ENCODE data around the gene PRR20A.
"Not testable (repeated sequence)": the region's sequence is repeated elsewhere in the genome, so short reads cannot be mapped to it uniquely, and the experiment has no call there.

Gene PRR20A

DNA sequence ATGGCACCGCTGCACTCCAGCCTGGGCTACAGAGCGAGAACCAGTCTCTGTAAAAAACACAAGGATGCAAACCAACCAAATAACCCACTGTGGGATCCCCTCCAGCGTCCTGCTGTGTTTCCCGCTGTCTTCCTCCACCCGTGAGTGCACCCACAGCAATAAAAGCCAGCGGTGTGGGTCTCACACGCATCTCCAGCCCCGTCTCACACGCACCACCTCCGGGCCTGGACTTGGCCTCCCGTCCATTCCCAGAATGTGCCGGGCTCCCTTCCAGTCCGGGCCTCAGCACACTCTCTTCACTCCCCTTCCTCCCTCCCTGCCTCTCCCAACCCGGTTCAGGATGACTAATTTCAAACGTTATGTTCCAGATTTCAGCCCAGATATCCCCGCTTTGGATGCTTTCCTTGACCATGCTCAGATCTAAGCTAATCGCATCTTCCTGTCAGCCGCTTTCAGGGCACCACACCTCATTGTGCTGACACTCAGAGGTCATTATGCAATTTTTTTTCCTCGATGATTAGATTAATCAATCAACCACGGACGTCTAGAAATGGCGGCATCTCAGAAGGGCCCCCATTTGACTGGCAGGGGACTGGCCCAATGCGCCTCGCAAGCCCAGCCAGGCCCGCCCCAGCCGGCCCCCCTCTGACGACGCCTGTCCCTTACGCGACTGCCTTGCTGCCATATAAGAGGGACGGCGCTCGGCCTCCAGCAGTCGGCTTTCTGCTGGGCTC is at the start of gene PRR20A:
Gene PRR20A, plus strand, starts transcription at position 684 of the 734 bp plus-strand sequence. CDS start 387 bp downstream, outside the sequence.
- not testable (repeated sequence) for DNase-seq

DNA sequence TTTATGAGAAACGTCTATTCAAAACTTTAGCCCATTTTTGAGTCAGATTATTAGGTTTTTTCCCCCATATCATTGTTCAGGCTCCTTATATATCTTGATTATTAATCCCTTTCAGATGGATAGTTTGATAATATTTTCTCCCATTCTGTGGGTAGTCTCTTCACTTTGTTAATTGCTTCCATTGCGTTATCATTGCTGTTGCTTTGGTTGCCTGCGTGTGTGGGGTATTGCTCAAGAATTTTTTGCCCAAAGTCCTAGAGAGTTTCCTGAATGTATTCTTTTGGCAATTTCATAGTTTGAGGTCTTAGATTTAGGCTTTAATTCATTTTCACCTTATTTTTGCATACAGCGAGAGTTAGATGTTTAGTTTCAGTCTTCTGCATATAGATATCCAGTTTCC is 25.8 kb upstream of the PRR20A start:
- no peak for DNase-seq

DNA sequence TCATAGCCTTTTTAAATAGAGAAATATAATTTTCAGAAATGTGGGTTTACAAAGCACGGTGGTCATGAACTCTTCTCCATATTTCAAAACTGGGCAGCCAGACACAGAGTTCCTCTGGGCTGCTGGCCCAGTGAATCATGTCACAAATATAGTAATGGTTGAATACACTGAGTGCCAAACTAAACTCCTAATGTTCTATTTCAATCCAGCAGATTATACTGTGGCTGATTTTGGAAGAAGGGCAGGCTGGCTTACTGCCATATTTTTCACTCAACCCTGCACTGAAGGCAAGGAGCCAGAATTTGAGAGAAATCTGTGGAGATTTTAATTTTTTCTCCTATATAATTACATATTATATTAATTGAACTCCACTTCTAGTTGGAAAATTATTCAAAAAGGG is 17.0 kb upstream of the PRR20A start:
- no peak for DNase-seq

DNA sequence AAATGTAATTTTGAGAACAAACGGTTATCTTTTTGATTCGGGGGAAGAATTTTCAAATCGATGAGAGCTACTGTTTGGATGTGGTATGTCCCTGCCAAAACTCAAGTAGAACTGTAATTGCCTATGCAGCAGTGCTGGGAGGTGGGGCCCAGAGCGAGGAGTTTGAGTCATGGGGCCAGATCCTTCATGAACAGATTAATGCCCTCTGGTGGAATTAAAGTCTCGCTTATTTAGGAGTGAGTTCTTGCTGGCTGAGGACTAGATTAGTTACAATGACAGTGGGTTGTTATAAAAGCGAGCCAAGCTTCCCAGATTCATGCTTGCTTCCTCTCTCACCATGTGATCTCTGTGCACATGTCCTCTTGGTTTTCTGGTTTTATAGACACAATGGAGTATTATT is 11.8 kb upstream of the PRR20A start:
- DNase-seq, result no peak

DNA sequence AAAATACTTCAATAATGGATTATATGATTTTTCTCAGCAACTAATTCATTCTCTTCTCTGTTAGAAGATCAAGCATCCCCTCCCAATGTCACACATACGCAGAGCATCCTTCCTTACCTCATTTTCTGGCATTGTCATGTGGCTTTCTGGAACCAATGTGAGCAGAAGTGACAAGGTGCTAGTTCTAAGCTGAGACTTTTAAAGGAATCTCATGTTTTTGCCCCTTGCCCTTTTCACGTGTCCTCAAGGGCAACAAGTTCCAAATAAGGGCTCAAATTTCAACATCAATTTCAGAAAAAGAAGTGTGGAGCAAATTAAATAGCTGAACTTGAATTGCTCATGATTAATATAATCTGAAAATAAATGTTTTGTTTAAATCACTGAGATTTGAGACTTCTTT is 4.6 kb upstream of the PRR20A start:
- no peak for DNase-seq

DNA sequence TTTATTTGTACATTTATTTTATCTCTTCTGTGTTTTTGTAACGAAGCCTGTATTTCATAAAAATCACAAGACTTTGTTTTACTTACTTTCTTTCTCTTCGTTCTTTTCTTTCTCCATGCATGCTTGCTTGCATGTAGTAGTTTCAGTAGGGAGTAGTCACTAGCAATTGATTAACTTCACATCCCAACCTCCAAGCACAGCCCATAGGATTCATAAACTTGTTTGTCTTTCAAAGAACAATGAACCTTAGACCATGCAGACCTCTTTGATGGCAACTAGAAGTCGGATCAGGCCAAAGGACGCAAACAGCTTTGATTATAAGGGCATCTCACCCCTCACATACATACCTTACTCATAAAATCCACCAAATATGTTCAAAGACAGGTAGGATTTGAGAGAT is 3.1 kb upstream of the PRR20A start:
- no peak for DNase-seq

DNA sequence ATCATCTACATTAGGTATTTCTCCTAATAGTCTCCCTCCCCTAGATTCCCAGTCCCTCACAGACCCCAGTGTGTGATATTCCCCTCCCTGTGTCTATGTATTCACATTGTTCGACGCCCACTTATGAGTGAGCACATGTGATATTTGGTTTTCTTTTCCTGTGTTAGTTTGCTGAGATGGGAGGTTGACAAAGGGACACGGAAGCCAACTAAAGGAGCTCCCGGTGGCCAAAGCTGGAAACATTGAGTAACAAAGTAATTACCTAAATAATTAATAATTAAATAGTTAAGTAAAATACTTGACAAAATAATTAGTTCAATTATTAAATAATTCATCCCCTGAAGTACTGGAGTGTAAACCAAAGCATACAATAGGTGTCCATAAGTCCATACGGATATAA is 1.7 kb upstream of the PRR20A start:
- DNase-seq, result no peak

DNA sequence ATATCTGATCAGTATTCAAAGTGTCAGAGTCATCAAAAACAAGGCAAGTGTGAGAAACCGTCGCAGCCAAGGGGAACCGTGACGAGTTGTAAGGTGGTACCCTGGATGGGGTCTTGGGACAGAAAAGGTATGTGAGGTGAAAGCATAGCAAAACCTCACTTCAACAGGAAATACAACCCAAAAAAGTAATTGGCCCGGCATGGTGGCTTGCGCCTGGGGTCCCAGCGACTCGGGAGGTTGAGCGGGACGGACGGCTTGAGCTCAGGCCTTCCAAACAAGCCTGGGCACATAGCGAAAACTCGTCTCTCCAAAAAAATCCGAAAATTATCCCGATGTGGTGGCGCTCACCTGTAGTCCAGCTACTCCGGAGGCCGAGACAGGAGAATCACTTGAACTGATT is 937 bp upstream of the PRR20A start:
- not testable (repeated sequence) for DNase-seq

DNA sequence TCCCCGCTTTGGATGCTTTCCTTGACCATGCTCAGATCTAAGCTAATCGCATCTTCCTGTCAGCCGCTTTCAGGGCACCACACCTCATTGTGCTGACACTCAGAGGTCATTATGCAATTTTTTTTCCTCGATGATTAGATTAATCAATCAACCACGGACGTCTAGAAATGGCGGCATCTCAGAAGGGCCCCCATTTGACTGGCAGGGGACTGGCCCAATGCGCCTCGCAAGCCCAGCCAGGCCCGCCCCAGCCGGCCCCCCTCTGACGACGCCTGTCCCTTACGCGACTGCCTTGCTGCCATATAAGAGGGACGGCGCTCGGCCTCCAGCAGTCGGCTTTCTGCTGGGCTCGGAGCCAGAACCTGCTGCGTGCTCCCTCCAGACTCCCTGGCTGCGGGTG is 6.5 kb downstream of the PRR20A start, which contains the start of gene PRR20B:
Gene PRR20B, plus strand, starts transcription at position 301 of the 400 bp plus-strand sequence. CDS start 387 bp downstream, outside the sequence.
- not testable (repeated sequence) for DNase-seq

DNA sequence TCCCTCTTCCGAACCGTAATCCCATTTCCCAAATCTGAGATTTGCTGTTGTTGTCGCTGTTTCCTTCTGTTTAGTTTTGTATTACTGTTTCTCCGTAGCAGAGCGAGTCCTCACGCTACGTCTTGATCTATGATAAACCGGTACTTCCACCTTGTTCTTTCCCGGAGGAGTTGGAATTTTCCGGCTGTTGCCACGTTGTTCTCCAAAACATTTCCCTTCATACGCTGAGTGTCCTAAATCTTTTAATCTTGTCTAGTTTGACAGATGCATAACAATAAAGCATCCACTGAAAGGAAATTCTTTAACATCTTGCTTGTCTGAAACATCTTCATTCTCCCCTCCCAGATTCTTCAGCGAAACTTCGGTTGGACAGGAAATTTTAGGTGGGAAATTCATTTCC is 7.4 kb downstream of the PRR20A start:
- not testable (repeated sequence) for DNase-seq

DNA sequence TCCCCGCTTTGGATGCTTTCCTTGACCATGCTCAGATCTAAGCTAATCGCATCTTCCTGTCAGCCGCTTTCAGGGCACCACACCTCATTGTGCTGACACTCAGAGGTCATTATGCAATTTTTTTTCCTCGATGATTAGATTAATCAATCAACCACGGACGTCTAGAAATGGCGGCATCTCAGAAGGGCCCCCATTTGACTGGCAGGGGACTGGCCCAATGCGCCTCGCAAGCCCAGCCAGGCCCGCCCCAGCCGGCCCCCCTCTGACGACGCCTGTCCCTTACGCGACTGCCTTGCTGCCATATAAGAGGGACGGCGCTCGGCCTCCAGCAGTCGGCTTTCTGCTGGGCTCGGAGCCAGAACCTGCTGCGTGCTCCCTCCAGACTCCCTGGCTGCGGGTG is 13.0 kb downstream of the PRR20A start, which contains the start of gene PRR20C:
Gene PRR20C, plus strand, starts transcription at position 301 of the 400 bp plus-strand sequence. CDS start 387 bp downstream, outside the sequence.
- DNase-seq, result not testable (repeated sequence)

DNA sequence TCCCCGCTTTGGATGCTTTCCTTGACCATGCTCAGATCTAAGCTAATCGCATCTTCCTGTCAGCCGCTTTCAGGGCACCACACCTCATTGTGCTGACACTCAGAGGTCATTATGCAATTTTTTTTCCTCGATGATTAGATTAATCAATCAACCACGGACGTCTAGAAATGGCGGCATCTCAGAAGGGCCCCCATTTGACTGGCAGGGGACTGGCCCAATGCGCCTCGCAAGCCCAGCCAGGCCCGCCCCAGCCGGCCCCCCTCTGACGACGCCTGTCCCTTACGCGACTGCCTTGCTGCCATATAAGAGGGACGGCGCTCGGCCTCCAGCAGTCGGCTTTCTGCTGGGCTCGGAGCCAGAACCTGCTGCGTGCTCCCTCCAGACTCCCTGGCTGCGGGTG is 19.6 kb downstream of the PRR20A start, which contains the start of gene PRR20D:
Gene PRR20D, plus strand, starts transcription at position 301 of the 400 bp plus-strand sequence. CDS start 387 bp downstream, outside the sequence.
- not testable (repeated sequence) for DNase-seq

DNA sequence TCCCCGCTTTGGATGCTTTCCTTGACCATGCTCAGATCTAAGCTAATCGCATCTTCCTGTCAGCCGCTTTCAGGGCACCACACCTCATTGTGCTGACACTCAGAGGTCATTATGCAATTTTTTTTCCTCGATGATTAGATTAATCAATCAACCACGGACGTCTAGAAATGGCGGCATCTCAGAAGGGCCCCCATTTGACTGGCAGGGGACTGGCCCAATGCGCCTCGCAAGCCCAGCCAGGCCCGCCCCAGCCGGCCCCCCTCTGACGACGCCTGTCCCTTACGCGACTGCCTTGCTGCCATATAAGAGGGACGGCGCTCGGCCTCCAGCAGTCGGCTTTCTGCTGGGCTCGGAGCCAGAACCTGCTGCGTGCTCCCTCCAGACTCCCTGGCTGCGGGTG is 26.2 kb downstream of the PRR20A start, which contains the start of gene PRR20E:
Gene PRR20E, plus strand, starts transcription at position 301 of the 400 bp plus-strand sequence. CDS start 387 bp downstream, outside the sequence.
- DNase-seq, result not testable (repeated sequence)

DNA sequence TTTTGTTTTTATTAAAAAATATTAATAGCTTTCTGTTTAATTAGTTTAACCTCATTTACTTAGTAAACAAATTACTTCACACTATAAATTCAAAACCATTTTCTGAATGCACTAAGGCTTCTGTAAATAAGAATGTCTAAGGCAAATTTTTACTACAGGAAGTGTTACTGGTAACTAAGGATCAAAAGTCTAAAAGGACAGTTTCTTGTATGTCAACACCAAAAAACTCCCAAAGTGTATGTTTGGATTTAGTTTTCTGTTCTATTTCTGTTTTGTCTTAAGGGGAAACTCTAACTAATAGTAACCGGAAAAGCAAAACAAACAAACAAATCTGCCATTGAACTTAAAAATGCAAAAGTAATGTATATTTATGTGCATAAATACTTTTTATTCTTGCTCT is 50.9 kb downstream of the PRR20A start:
- DNase-seq, result no peak

All from NCI-H2029 (cell line).